Stimulated activated CD4-positive, alpha-beta T cell treated with anti-CD3 and anti-CD28 coated beads, Interleukin-4, amount 100 ng/mL, for 4 hours (primary cell): ENCODE results near the gene INTS3.
"Not testable (repeated sequence)": the region's sequence is repeated elsewhere in the genome, so short reads cannot be mapped to it uniquely, and the experiment has no call there.

ENCODE experiments used
- DNase-seq, 2 experiments: peaks; one replicate each; pipeline ENCODE4 v3.0.0-alpha.2; 2020

INTS3 gene

GRCh38 chr1:153699768-153700167 lies 28.1 kb upstream of the INTS3 start:
- no peak for DNase-seq

DNA sequence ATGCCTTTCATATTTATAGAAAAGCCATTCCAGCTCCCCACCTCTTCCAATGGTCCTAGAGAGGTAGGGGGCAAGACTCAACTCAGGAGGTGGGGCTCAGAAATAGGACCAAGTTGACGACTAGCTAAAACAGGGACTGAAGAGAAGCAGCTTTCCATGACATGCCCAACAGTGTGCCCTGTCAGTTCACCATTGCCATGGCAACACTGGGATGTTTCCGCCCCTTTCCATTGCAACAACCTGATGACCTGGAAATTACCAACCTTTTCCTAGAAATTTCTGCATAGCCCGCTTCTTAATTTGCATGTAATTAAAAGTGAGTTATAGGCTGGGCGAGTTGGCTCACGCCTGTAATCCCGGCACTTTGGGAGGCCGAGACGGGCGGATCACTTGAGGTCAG lies 22.4 kb upstream of the INTS3 start:
- DNase-seq, result no peak

DNA sequence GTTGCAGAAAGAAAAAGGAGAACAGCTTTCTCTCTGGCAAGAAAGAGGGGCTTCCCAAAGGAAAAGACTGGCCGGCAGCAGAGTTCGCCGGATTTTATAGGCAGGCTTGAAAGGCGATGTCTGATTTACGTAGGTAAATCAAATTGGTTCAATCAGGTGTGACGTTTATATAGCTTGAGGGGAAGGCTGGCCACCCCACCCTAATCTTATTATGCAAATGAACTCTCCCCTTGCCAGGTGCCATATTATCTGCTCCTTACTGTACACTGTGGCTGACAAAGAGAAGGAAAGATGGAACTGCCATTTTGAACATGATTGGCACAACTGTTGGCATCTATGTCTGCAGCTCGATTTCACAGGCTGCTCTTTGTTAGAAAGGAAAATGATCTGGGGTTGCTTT lies 16.8 kb upstream of the INTS3 start:
- DNase-seq, result no peak

DNA sequence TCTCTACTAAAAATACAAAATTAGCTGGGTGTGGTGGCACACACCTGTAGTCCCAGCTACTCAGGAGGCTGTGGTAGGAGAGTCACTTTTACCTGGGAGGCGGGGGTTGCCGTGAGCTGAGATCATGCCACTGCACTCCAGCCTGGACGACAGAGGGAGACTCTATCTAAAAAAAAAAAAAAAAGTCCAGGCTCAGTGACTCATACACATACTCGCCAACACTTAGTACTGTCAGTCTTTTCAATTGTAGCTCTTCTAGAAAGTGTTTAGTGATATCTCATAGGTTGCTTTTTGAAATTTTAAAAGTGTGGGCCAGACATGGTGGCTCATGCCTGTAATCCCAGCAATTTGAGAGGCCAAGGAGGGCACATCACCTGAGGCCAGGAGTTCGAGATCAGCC lies 11.6 kb upstream of the INTS3 start:
- not testable (repeated sequence) for DNase-seq

GRCh38 chr1:153717330-153717729 lies 10.5 kb upstream of the INTS3 start:
- DNase-seq, result no peak

DNA sequence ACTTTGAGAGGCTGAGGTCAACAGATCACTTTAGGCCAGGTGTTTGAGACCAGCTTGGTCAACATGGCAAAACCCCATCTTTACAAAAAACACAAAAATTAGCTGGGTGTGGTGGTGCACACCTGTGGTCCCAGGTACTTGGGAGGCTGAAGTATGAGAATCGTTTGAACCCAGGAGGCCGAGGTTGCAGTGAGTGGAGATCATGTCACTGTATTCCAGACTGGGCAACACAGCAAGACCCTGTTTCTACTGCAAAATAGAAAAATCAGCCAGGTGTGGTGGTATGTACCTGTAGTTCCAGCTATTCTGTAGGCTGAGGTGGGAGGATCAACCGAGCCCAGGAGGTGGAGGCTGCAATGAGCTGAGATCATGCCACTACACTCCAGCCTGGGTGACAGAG lies 4.2 kb upstream of the INTS3 start:
- DNase-seq, result no peak

DNA sequence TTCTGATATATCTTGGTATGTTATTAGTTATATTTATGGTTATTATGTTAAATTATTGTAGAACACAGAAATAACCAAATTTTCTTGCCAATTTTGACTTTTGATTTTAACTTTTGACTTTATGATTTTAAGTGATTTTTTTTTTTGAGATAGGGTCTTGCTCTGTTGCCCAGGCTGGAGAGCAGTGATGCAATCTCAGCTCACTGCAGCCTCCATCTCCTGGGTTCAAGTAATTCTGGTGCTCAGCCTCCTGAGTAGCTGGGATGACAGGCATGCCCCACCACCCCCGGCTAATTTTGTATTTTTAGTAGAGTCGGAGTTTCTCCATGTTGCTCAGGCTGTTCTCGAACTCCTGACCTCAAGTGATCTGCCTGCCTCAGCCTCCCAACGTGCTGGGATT lies 3.2 kb upstream of the INTS3 start:
- DNase-seq, result not testable (repeated sequence)

GRCh38 chr1:153728305-153729066 lies 636 bp downstream of the INTS3 start:
- DNase-seq, result peak; percentile 24 to 34

DNA sequence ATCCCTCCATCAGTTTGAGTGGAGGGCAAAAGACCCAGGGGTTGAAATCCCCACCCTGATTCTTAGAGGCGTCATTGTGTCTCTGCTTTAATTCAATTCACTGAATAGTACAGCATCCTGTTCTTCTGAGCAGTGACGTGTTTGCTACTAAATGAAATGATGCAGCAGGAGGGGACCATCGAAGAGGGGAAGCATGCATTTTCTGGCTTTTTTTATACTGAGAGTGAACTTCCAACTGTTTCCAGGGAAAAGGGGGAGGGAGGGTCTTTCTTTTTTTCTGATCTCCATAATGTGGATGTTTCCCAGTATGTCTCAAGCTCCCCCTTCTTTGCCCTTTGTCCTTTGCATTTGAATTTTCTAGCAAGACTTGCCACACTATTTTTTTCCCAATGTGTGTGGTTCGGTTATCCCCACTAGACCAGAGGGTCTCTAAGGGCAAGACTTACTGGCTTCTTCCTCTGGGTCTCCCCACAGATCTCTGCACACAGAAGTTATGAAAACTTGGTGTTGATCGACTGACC lies 2.7 kb downstream of the INTS3 start:
- DNase-seq, result no peak

DNA sequence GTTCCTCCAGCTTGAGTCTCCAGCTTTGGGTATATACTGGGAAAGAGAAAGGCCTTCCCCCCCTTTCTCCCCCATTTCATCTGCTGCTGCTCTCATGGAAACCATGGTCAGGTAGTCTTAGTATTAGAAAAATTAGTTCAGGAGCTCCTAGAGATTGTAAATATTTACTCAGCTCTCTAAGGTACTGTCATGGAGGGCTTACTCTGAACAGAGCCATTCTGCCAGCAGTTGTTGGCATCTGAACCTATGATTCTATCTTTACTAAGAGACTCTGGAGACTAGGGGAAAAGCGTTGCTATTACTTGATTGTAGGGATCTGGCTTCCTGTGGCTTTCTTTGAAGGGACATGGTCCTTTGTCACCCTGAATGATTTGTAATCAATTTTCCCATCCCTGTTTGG lies 6.1 kb downstream of the INTS3 start:
- DNase-seq, result no peak

DNA sequence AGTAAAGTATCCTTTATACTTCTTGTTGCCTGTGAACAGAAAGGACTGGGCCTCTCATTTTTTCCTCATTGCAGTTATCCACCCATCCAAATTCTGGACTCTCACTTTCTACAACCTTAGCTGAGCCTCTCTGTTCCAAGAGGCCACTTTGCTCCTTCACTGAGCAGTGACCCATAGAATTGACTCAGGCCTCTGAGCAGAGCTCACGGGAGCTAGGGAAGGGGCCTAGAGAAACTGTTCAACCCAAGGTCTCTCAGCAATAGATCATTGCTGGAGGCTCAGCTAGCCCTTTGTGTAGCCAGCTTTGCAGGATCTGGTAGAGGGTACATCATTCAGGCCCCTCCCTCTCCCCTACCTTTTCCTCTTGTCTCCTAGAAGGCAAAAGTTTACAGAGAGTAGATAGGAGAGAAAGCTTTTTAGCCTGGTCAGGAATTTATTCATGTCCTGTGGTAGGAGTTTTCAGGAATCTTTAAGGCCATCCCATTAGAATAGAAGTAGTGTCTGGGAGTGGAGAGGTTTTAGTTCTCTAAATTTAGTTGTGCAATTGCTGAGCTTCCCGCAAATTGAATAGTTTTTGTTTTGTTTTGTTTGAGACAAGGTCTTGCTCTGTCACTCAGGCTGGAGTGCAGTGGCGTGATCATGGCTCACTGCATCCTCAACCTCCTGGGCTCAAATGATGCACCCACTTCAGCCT lies 6.7 kb downstream of the INTS3 start:
- no peak for DNase-seq

DNA sequence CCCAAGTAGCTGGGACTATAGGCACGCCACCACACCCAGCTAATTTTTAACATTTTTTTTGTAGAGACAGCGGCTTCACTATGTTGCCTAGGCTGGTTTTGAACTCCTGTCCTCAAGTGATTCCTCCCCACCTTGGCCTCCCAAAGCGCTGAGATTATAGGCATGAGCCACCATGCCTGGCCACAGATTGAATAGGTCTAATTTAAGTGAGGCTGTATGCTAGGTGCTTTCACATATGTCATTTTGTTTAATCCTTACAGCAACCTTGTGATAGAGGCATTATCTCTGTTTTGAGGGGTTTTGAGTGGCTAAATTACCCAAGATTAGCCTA lies 7.2 kb downstream of the INTS3 start:
- DNase-seq, result no peak

DNA sequence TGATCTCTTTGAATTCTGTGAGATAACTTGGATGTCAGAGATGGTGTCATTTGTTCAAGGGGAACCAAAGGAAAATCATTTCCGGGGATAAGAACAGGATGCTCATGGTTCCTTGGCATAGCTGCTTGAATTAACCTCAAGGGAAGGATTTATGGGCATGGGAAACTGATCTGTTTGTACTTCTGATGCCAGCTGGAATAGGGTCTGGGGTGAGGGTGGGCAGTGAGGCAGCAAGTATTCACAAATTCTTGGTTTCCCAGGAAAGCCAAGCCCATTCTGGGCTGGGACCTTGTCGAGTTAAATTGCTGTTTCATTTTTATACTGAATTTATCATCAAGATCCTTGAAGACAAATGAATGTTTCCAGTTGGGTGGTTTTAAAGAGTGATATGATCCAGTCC lies 14.1 kb downstream of the INTS3 start:
- DNase-seq, result no peak

- no peak for DNase-seq
These were observed 14.7 kb downstream of the INTS3 start for GRCh38 chr1:153742411-153743142.

DNA sequence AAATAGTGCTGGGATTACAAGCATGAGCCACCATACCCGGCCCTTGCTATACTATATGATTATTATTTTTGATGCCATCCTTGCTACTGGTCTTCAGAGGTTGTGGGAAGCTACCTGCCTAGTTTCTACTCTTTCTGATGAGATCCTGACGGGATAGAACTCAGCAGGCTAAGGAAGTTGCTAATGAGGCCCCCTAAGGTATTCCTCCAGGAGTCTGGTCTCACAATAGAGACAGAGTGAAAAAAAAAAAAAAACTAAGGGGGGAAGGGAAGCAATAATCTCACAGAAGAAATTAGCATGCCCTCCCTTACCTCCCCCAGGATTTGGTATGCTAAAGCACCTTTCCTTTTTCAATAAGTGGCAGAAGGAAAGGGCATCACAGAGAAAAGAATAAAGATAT lies 17.6 kb downstream of the INTS3 start:
- no peak for DNase-seq

DNA sequence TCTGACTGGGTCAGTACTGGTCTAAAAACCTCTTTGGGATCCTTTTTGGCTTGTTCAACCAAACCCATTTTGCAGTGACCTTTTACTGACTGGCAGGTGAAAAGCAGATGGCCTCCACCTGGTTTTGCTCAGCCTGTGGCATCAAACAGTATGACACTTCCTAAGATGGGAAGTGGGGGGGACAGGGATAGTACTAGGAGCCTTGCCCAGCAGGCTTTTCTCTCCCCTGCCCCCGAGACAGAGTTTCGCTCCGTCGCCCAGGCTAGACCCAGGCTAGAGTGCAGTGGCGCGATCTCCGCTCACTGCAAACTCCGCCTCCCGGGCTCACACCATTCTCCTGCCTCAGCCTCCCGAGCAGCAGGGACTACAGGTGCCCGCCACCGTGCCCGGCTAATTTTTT lies 18.3 kb downstream of the INTS3 start:
- no peak for DNase-seq

DNA sequence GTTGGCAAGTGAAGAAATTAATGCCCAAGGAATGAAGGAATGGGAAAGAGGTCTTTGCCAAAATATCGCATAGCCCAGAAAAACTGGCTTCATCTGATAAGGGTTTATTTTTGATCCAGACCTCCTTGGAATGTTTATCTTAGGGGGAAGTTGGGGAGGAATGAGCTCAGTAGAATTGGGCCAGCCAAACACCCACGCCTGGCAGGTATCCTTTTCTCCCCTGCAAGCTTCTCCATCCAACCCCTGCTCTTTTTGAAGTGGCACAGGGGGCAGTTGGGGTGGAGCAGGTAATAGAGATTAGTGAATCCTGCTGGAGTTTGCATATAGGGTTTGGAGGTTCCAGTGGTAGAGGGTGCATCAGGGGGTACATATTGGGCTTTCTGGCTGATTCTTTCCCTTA lies 21.1 kb downstream of the INTS3 start:
- DNase-seq, result no peak

DNA sequence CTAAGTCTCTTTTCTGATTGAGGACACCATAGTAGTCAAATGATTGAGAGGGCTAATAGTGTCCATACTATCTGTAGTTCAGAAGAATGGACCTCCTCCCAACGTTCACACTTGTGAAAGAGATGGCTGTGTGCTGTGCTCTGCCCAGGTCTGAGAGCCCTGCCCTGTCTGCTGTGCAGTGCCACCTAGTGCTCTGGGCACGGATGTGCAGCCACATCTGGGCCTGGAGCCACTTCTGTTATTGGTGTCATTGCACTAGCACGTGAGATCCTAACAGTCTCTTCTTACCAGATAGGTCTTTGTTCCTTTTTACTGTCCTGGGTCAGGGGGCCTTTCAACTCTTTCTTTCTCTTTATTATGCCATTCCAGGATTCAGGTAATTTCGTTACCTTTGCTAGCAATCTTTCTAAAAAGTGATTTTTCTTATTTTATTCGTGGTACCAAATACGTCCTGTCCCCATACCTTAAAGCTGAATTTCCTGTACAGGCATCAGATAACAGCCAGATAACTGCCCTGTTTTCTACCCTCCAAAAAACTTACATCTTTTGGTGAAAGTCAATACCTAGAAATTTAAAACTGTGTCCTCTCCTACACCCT lies 21.7 kb downstream of the INTS3 start:
- peak; percentile 67 to 77 for DNase-seq

DNA sequence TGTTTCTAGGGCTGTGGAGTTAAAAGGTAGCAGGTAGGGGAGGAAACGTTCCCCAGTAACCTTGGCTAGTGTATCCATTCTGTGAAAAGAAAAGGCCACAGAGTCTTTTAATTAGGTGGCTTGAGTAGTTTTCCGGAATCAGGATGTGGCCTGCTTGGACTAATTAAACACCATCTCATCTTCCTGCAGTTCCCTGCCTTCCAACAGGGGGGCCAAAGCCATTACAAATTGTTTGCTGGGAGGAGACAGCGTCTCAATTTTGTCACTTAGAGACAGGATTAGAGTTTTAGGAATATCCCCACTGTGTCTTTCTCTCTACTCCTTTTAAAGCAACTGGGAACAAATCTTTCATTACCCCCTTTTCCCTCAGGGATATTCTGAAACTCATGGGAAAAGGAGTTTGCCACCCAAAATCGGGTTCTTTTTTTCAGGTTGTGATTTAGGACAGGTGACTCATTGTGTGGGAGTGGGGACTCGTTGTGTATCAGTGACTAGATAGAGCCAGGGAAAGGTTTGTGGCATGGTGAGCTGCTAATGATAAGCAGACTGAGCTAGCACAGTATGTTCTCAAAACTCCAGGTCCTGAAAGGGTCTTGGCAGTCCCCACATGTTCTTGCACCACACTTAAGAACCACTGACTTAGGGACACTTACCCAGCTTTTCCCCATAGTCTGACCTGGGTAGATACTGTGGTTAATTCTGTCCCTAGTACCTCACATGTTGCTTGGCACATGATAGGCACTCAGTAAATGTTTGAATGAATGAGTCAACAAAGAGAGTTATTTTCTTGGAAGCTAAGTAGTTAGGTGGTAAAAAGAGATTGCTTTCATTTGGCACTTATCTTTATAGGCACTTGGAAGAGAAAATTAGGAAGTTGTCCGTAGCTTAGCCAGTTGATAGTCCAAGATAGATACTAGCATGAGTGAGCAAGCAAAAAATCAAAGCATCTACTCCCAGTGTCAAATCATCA lies 22.5 kb downstream of the INTS3 start:
- no peak for DNase-seq

- DNase-seq, result no peak
These were observed 24.2 kb downstream of the INTS3 start for GRCh38 chr1:153752072-153752471.

- DNase-seq, result no peak
These were observed 24.8 kb downstream of the INTS3 start for GRCh38 chr1:153752571-153753195.

DNA sequence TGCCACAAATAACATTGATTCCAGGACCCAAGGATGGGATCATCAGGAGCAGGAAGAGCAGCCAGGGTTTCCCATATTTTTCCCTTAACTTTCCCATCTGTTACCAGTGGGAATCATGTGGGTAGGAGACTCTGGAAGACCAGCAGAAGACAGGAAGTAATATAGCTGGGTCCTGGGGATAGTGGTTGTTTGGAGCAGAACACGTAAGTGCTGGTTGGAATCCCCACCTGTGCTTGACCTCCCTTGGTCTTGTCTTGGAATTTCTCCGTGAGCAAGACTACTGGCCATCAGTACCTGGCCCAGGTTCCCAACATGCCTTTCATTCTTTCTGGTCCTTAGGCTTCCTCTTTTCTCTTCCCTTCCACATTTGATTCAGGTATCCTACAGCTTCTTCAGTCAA lies 26.4 kb downstream of the INTS3 start:
- no peak for DNase-seq
